SK-N-SH (cell line): ENCODE measurements around the gene SMYD3. TPM values are rescaled to one million over a fixed set of nuclear protein-coding genes. Genes with fewer than 3 reads are reported as not detected.
"Not testable (repeated sequence)": the region's sequence is repeated elsewhere in the genome, so short reads cannot be mapped to it uniquely, and the experiment has no call there.

ENCODE experiments used
- CTCF ChIA-PET: fragments of 300-600, 350-600 bp; formaldehyde crosslinking; extraction: SDS; loops from one replicate; lab custom pipeline; 2021; lab: Yijun Ruan, JAX
- POLR2A ChIA-PET: fragments of 350-600 bp; sonication (Branson Sonifier 250); formaldehyde crosslinking; extraction: SDS; loops from one replicate; lab custom pipeline; 2020; ENCODE audit warnings: antibody characterized with exemption, inconsistent platforms; lab: Yijun Ruan, JAX
- DNase-seq: peaks from one replicate; pipeline ENCODE4 v3.0.0; 2012
- H2AFZ ChIP-seq: fragments of 200-600 bp; sonication (generic); 2 replicates; pipeline ENCODE4 v1.8.1; 2016; ENCODE audit warnings: antibody characterized with exemption, mild to moderate bottlenecking, low read depth
- H3F3A ChIP-seq: fragments of 200-600 bp; sonication (generic); replicated peaks from 2 replicates; pipeline ENCODE3; 2016; ENCODE audit warnings: antibody characterized with exemption, mild to moderate bottlenecking; ENCODE audit not compliant: insufficient read depth
- H3K27ac ChIP-seq, 2 experiments: fragments of 200-500 bp in 1 of 2; fragments of 200-600 bp in 1 of 2; sonication (Bioruptor generic) in 1 of 2; sonication (generic), shearing (Covaris generic) in 1 of 2; 2 replicates each; pipeline versions ENCODE4 v1.5.1 to v1.6.1; 2014 to 2016; ENCODE audit warnings: low read depth in 2 of 2, inconsistent platforms in 1 of 2, low read length in 1 of 2, mild to moderate bottlenecking in 1 of 2, mixed read lengths in 1 of 2
- H3K27me3 ChIP-seq: fragments of 200-600 bp; sonication (generic), shearing (Covaris generic); 2 replicates; pipeline ENCODE4 v1.6.1; 2016; ENCODE audit warnings: mixed run types; ENCODE audit not compliant: insufficient read depth
- H3K36me3 ChIP-seq, 2 experiments: fragments of 200-500 bp in 1 of 2; fragments of 200-600 bp in 1 of 2; sonication (Bioruptor generic) in 1 of 2; sonication (generic) in 1 of 2; replicated peaks in 1 of 2; 2 replicates each; pipeline versions ENCODE3 to v1.5.1; 2014 to 2016; ENCODE audit warnings: low read length in 1 of 2, mild to moderate bottlenecking in 1 of 2; ENCODE audit not compliant: insufficient read depth in 2 of 2, control insufficient read depth in 1 of 2
- H3K4me1 ChIP-seq, 2 experiments: fragments of 200-500 bp in 1 of 2; fragments of 200-600 bp in 1 of 2; sonication (Bioruptor generic) in 1 of 2; sonication (generic), shearing (Covaris generic) in 1 of 2; 2 replicates each; pipeline versions ENCODE4 v1.5.1 to v1.6.1; 2014 to 2016; ENCODE audit warnings: low read depth in 1 of 2, low read length in 1 of 2, mixed run types in 1 of 2; ENCODE audit not compliant: insufficient read depth in 2 of 2, control insufficient read depth in 1 of 2
- H3K4me2 ChIP-seq: fragments of 200-600 bp; sonication (generic), shearing (Covaris generic); 2 replicates; pipeline ENCODE4 v1.6.1; 2017; ENCODE audit warnings: mixed run types
- H3K4me3 ChIP-seq, 2 experiments: fragments of 200-500 bp in 1 of 2; fragments of 200-600 bp in 1 of 2; sonication (Bioruptor generic) in 1 of 2; sonication (generic), shearing (Covaris generic) in 1 of 2; 2 replicates each; pipeline versions ENCODE4 v1.5.1 to v1.8.1; 2014 to 2016; ENCODE audit warnings: low read depth in 2 of 2, inconsistent platforms in 1 of 2, low read length in 1 of 2, mild to moderate bottlenecking in 1 of 2, mixed read lengths in 1 of 2, moderate library complexity in 1 of 2
- H3K79me2 ChIP-seq: fragments of 200-600 bp; sonication (generic); 2 replicates; pipeline ENCODE4 v1.8.1; 2017; ENCODE audit warnings: mild to moderate bottlenecking; ENCODE audit not compliant: insufficient read depth
- H3K9ac ChIP-seq: fragments of 200-600 bp; sonication (generic); 2 replicates; pipeline ENCODE4 v1.6.1; 2017; ENCODE audit warnings: mixed run types
- H3K9me2 ChIP-seq: fragments of 200-600 bp; sonication (generic); 2 replicates; pipeline ENCODE4 v1.6.1; 2017; ENCODE audit warnings: mixed run types
- H3K9me3 ChIP-seq: fragments of 200-600 bp; sonication (generic); 2 replicates; pipeline ENCODE4 v1.6.1; 2017; ENCODE audit warnings: mixed run types, mild to moderate bottlenecking, moderate library complexity
- H4K20me1 ChIP-seq: fragments of 200-600 bp; sonication (generic); 2 replicates; pipeline ENCODE4 v1.6.1; 2017; ENCODE audit warnings: mild to moderate bottlenecking, mixed run types; ENCODE audit not compliant: insufficient read depth
- CHD2 ChIP-seq: fragments of 150-350 bp; IDR thresholded peaks from 2 replicates; pipeline ENCODE4 v1.6.1; 2018; ENCODE audit warnings: low read length; ENCODE audit not compliant: partially characterized antibody
- EP300 ChIP-seq, 2 experiments: IDR thresholded peaks; 2 replicates each; pipeline versions ENCODE4 v1.4.0 to v1.6.1; 2012; ENCODE audit warnings: borderline replicate concordance in 1 of 2, low read depth in 1 of 2, low read length in 1 of 2
- FOSL2 ChIP-seq: IDR thresholded peaks from 2 replicates; pipeline ENCODE4 v1.4.0; 2012; ENCODE audit warnings: low read depth, mild to moderate bottlenecking, moderate library complexity, borderline replicate concordance
- FOXM1 ChIP-seq: IDR thresholded peaks from 2 replicates; pipeline ENCODE4 v1.4.0; 2012; ENCODE audit warnings: low read depth, mild to moderate bottlenecking
- GABPA ChIP-seq: IDR thresholded peaks from 2 replicates; pipeline ENCODE4 v1.4.0; 2012; ENCODE audit warnings: low read depth, mild to moderate bottlenecking
- GATA2 ChIP-seq: sonication (generic); formaldehyde crosslinking; IDR thresholded peaks from 2 replicates; pipeline ENCODE4 v1.5.0; 2020; ENCODE audit warnings: mild to moderate bottlenecking, missing genetic modification reagents
- MXI1 ChIP-seq: IDR thresholded peaks from 2 replicates; pipeline ENCODE4 v1.6.1; 2012; ENCODE audit warnings: mild to moderate bottlenecking, low read depth, low read length, improper control_type of control experiment
- POLR2AphosphoS5 ChIP-seq: IDR thresholded peaks from 2 replicates; pipeline ENCODE4 v1.6.1; 2012; ENCODE audit warnings: low read depth, low read length
- RCOR1 ChIP-seq: fragments of 150-350 bp; IDR thresholded peaks from 2 replicates; pipeline ENCODE4 v1.6.1; 2017; ENCODE audit warnings: antibody characterized with exemption, low read length
- REST ChIP-seq: IDR thresholded peaks from 2 replicates; pipeline ENCODE4 v1.6.1; 2012; ENCODE audit warnings: mild to moderate bottlenecking, low read depth, low read length, moderate library complexity
- RXRA ChIP-seq: IDR thresholded peaks from 2 replicates; pipeline ENCODE4 v1.4.0; 2012; ENCODE audit warnings: low read depth, mild to moderate bottlenecking, borderline replicate concordance
- SIN3A ChIP-seq: IDR thresholded peaks from 2 replicates; pipeline ENCODE4 v1.6.1; 2012; ENCODE audit warnings: low read depth, mild to moderate bottlenecking, low read length, moderate library complexity, borderline replicate concordance
- SMC3 ChIP-seq: IDR thresholded peaks from 2 replicates; pipeline ENCODE4 v1.6.1; 2012; ENCODE audit warnings: low read depth, low read length, improper control_type of control experiment
- TAF1 ChIP-seq: IDR thresholded peaks from 2 replicates; pipeline ENCODE4 v1.6.1; 2012; ENCODE audit warnings: low read depth, mild to moderate bottlenecking, low read length, moderate library complexity, borderline replicate concordance
- WGBS: methylation state at CpG from one replicate; pipeline ENCODE4 v1.1.6; 2017; ENCODE audit warnings: low lambda C conversion rate; 5-methylcytosine and 5-hydroxymethylcytosine counted together
- polyA plus RNA-seq, 3 experiments: library from polyadenylated mRNA; depleted of rRNA; stranded (reverse); fragments of >200 nt; gene quantifications; 2 replicates each; pipeline ENCODE4 v1.2.3, GENCODE V29; 2012

The SMYD3 gene
- polyA plus RNA-seq, 1 of the 3 experiments (the other 2 are of a cell fraction): 31.4 TPM

GRCh38 chr1:246032031-246032551 lies 475.0 kb downstream of the SMYD3 start:
- Histone ChIP-seq H4K20me1 (no peaks in the 10 kb centered on the region), H3K27ac (peak overlapping the region in 1 of 2 experiments; percentile 51; a peak in 2 of 4 replicates), H3K27me3 (no peaks in the 10 kb centered on the region), H3F3A (peaks cover 3% of the 10 kb centered on the region), H3K36me3 (no peaks in the 10 kb centered on the region), H3K4me3 (no peak overlapping the region), H3K9me3 (no peaks in the 10 kb centered on the region), H3K4me1 (peaks cover 0 to 21% of the 10 kb centered on the region in 2 experiments; a peak in 2 of 4 replicates), H2AFZ (no peak overlapping the region), H3K79me2 (no peaks in the 10 kb centered on the region), H3K9ac (no peak overlapping the region), H3K9me2 (no peaks in the 10 kb centered on the region), H3K4me2 (no peak overlapping the region)
- ChIA-PET POLR2A (no interaction called here), CTCF (interaction anchor here (1.1 to 1.3 kb wide), 4 partner anchors 19 to 879 kb away, joined by 3 to 4 read pairs (median 4); no protein-coding TSS in a partner anchor)
- peak; percentile 50 for DNase-seq
- WGBS: 75% methylated on average over 3 of the region's 3 CpGs
- peak; percentile 82 for TF ChIP-seq GATA2
- peak; percentile 53; the same call in 1 of the 2 replicates for TF ChIP-seq RCOR1
- TF ChIP-seq REST: no peak
- peak; percentile 30 for TF ChIP-seq CHD2
- peak in 1 of 2 experiments; percentile 56; a peak in 1 of 4 replicates for TF ChIP-seq EP300 (IDR thresholded peaks at IDR 0.05; ENCODE audit: borderline replicate concordance in 1 of 2, low read depth in 1 of 2, low read length in 1 of 2)

GRCh38 chr1:246029616-246030015 lies 477.5 kb downstream of the SMYD3 start:
- no peaks in the 10 kb centered on the region for H3K36me3 ChIP-seq
- H3K4me1 ChIP-seq: peaks cover 0 to 10% of the 10 kb centered on the region in 2 experiments; a peak in 2 of 4 replicates
- ChIA-PET CTCF (interaction anchor here (1.2 kb wide), 1 partner anchor 422 kb away, joined by 3 read pairs; no protein-coding TSS in a partner anchor), POLR2A (no interaction called here)
- H3K9me2 ChIP-seq: no peaks in the 10 kb centered on the region
- no peak overlapping the region for H3K27ac ChIP-seq
- peaks cover 3% of the 10 kb centered on the region for H3F3A ChIP-seq
- no peaks in the 10 kb centered on the region for H4K20me1 ChIP-seq
- no peak overlapping the region for H3K9ac ChIP-seq
- TF ChIP-seq TAF1 (no peak), SIN3A (no peak), EP300 (IDR thresholded peaks at IDR 0.05; ENCODE audit: borderline replicate concordance in 1 of 2, low read depth in 1 of 2, low read length in 1 of 2) (no peak), MXI1 (no peak), SMC3 (no peak), GATA2 (no peak), POLR2AphosphoS5 (no peak), GABPA (no peak), FOSL2 (no peak), RCOR1 (no peak), RXRA (no peak), FOXM1 (no peak)
- no peaks in the 10 kb centered on the region for H3K79me2 ChIP-seq
- H3K4me2 ChIP-seq: no peak overlapping the region
- no peaks in the 10 kb centered on the region for H3K9me3 ChIP-seq
- no peak for DNase-seq
- H3K4me3 ChIP-seq: no peak overlapping the region
- 54% methylated on average over 1 of the region's 1 CpG for WGBS
- H3K27me3 ChIP-seq: no peaks in the 10 kb centered on the region
- H2AFZ ChIP-seq: no peak overlapping the region

GRCh38 chr1:246024118-246024517 lies 483.0 kb downstream of the SMYD3 start:
- H3K4me1 ChIP-seq, H3K79me2 ChIP-seq, H3F3A ChIP-seq, H3K4me2 ChIP-seq, POLR2A ChIA-PET, H3K27ac ChIP-seq, H2AFZ ChIP-seq, H3K9ac ChIP-seq, H3K4me3 ChIP-seq, H4K20me1 ChIP-seq, H3K9me2 ChIP-seq, H3K27me3 ChIP-seq, DNase-seq, H3K9me3 ChIP-seq, H3K36me3 ChIP-seq: not testable (repeated sequence)
- CTCF ChIA-PET: interaction anchor here (1.1 to 1.4 kb wide), 3 partner anchors 10 to 427 kb away, joined by 3 to 5 read pairs (median 4); no protein-coding TSS in a partner anchor
- 94% methylated on average over 1 of the region's 1 CpG for WGBS
